KOPT-K1 (cell line): ENCODE measurements around the gene NUB1.

ENCODE experiments used
- H3K27ac ChIP-seq: fragments of 200-600 bp; sonication (generic); 2 replicates; pipeline ENCODE4 v1.5.1; 2016; ENCODE audit warnings: antibody characterized with exemption, mild to moderate bottlenecking, low read depth, low read length; ENCODE audit not compliant: poor library complexity, severe bottlenecking
- H3K36me3 ChIP-seq: fragments of 200-600 bp; sonication (generic); 2 replicates; pipeline ENCODE4 v1.5.1; 2017; ENCODE audit warnings: antibody characterized with exemption, mild to moderate bottlenecking, low read length, moderate library complexity; ENCODE audit not compliant: insufficient read depth
- H3K9me3 ChIP-seq: fragments of 200-600 bp; sonication (generic); 2 replicates; pipeline ENCODE4 v1.5.1; 2017; ENCODE audit warnings: antibody characterized with exemption, low read length, mild to moderate bottlenecking; ENCODE audit not compliant: insufficient read depth, poor library complexity, severe bottlenecking

NUB1 gene

GRCh38 chr7:151327022-151327421 is 14.6 kb upstream of the NUB1 start:
- peaks cover 15% of the 10 kb centered on the region for H3K9me3 ChIP-seq
- H3K36me3 ChIP-seq, result no peaks in the 10 kb centered on the region
- H3K27ac ChIP-seq, result no peak overlapping the region

GRCh38 chr7:151327659-151328058 is 14.0 kb upstream of the NUB1 start:
- H3K27ac ChIP-seq, result no peak overlapping the region
- H3K9me3 ChIP-seq, result peaks cover 9% of the 10 kb centered on the region
- H3K36me3 ChIP-seq, result no peaks in the 10 kb centered on the region

- H3K9me3 ChIP-seq, result peaks cover 7% of the 10 kb centered on the region
- H3K36me3 ChIP-seq, result no peaks in the 10 kb centered on the region
- no peak overlapping the region for H3K27ac ChIP-seq
These were observed 11.4 kb upstream of the NUB1 start for GRCh38 chr7:151330181-151330580.

GRCh38 chr7:151330661-151331060 is 11.0 kb upstream of the NUB1 start:
- H3K36me3 ChIP-seq, result no peaks in the 10 kb centered on the region
- H3K27ac ChIP-seq, result no peak overlapping the region
- peaks cover 5% of the 10 kb centered on the region for H3K9me3 ChIP-seq

- Histone ChIP-seq H3K9me3 (peaks cover 4% of the 10 kb centered on the region), H3K27ac (no peak overlapping the region), H3K36me3 (no peaks in the 10 kb centered on the region)
These were observed 7.0 kb upstream of the NUB1 start for GRCh38 chr7:151334628-151335027.

- H3K36me3 ChIP-seq, result no peaks in the 10 kb centered on the region
- no peak overlapping the region for H3K27ac ChIP-seq
- peaks cover 6% of the 10 kb centered on the region for H3K9me3 ChIP-seq
These were observed 5.4 kb upstream of the NUB1 start for GRCh38 chr7:151336027-151336708.

GRCh38 chr7:151337346-151337745 is 4.3 kb upstream of the NUB1 start:
- no peak overlapping the region for H3K27ac ChIP-seq
- no peaks in the 10 kb centered on the region for H3K36me3 ChIP-seq
- peaks cover 6% of the 10 kb centered on the region for H3K9me3 ChIP-seq

- Histone ChIP-seq H3K9me3 (peaks cover 6% of the 10 kb centered on the region), H3K36me3 (peaks cover 4% of the 10 kb centered on the region; the same call in 1 of the 2 replicates), H3K27ac (no peak overlapping the region)
These were observed 2.8 kb upstream of the NUB1 start for GRCh38 chr7:151338809-151339208.

- H3K27ac ChIP-seq, result peak overlapping the region; percentile 5
- peaks cover 4% of the 10 kb centered on the region; the same call in 1 of the 2 replicates for H3K36me3 ChIP-seq
- peaks cover 6% of the 10 kb centered on the region for H3K9me3 ChIP-seq
These were observed 1.8 kb upstream of the NUB1 start for GRCh38 chr7:151339651-151340382.

- H3K36me3 ChIP-seq, result peaks cover 12% of the 10 kb centered on the region
- peaks cover 6% of the 10 kb centered on the region for H3K9me3 ChIP-seq
- no peak overlapping the region for H3K27ac ChIP-seq
These were observed 737 bp upstream of the NUB1 start for GRCh38 chr7:151340794-151341356.

GRCh38 chr7:151342102-151342646 is 562 bp downstream of the NUB1 start:
- Histone ChIP-seq H3K36me3 (peaks cover 24% of the 10 kb centered on the region), H3K27ac (peak overlapping the region; percentile 69), H3K9me3 (peaks cover 6% of the 10 kb centered on the region)

GRCh38 chr7:151342811-151343210 is 1.2 kb downstream of the NUB1 start:
- H3K9me3 ChIP-seq, result peaks cover 6% of the 10 kb centered on the region
- peaks cover 30% of the 10 kb centered on the region for H3K36me3 ChIP-seq
- H3K27ac ChIP-seq, result peak overlapping the region; percentile 69

- Histone ChIP-seq H3K9me3 (peaks cover 6% of the 10 kb centered on the region), H3K27ac (no peak overlapping the region), H3K36me3 (peaks cover 34% of the 10 kb centered on the region)
These were observed 1.9 kb downstream of the NUB1 start for GRCh38 chr7:151343516-151343915.

GRCh38 chr7:151345576-151346469 is 4.2 kb downstream of the NUB1 start:
- Histone ChIP-seq H3K9me3 (no peaks in the 10 kb centered on the region), H3K27ac (no peak overlapping the region), H3K36me3 (peaks cover 45% of the 10 kb centered on the region)

GRCh38 chr7:151346470-151346769 is 4.8 kb downstream of the NUB1 start:
- Histone ChIP-seq H3K27ac (no peak overlapping the region), H3K9me3 (no peaks in the 10 kb centered on the region), H3K36me3 (peaks cover 51% of the 10 kb centered on the region)
